Ovary (tissue), 3 donors: Measurements from ENCODE around the gene CDH10.

Experiments used
- EP300 ChIP-seq: sonication (generic); formaldehyde crosslinking; IDR thresholded peaks from one replicate; pipeline ENCODE4 v1.6.1; 2017; ENCODE audit warnings: antibody characterized with exemption
- POLR2A ChIP-seq: fragments of 450-650 bp; IDR thresholded peaks from one replicate; pipeline ENCODE4 v1.6.1; 2017; ENCODE audit warnings: antibody characterized with exemption, mild to moderate bottlenecking, moderate library complexity
- TF ChIP-seq, protein P1 (sequence below), 3 donors: fragments of 450-650 bp in 2 of 3; fragments of 200-600 bp in 1 of 3; IDR thresholded peaks; one replicate each; pipeline versions ENCODE4 v1.5.1 to v1.8.0; 2016 to 2022; ENCODE audit warnings: antibody characterized with exemption in 3 of 3, mild to moderate bottlenecking in 1 of 3
- donor health status: DM: no; HTN: no; CAD: no.

DNA sequence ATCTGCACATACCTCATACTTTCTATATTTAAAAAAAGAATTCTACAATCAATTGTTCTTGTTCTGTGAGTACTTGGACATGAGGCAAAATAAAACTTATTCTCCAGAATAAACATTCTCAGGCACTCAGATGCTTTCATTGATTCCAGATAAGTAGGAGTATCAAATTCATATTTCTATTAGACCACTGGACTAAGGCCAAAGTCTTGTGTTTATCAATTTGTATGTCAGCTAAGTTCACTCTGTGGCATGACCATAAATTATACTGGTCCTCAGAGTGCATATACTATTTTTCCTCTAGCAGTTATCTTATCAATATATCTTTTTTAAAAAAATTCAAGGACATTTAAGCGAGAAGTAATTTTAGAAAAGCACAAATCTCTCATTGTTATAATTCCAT, 28.2 kb downstream of the CDH10 start:
- TF ChIP-seq, protein P1, sequence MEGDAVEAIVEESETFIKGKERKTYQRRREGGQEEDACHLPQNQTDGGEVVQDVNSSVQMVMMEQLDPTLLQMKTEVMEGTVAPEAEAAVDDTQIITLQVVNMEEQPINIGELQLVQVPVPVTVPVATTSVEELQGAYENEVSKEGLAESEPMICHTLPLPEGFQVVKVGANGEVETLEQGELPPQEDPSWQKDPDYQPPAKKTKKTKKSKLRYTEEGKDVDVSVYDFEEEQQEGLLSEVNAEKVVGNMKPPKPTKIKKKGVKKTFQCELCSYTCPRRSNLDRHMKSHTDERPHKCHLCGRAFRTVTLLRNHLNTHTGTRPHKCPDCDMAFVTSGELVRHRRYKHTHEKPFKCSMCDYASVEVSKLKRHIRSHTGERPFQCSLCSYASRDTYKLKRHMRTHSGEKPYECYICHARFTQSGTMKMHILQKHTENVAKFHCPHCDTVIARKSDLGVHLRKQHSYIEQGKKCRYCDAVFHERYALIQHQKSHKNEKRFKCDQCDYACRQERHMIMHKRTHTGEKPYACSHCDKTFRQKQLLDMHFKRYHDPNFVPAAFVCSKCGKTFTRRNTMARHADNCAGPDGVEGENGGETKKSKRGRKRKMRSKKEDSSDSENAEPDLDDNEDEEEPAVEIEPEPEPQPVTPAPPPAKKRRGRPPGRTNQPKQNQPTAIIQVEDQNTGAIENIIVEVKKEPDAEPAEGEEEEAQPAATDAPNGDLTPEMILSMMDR (IDR thresholded peaks at IDR 0.05), result no peak
- no peak for TF ChIP-seq POLR2A
- no peak for TF ChIP-seq EP300
